Measurements from ENCODE around the gene ANKAR. TPM values are rescaled to one million over a fixed set of nuclear protein-coding genes. Genes with fewer than 3 reads are reported as not detected.
A peak's percentile ranks its signal among the peaks of the same experiment; 100 is the strongest.
"Not testable (repeated sequence)": the region's sequence is repeated elsewhere in the genome, so short reads cannot be mapped to it uniquely, and the experiment has no call there.

The ANKAR gene
- total and polyA plus RNA-seq, 8 donors, result 2.0 to 26.8 (median 5.5) TPM

GRCh38 chr2:189661957-189662321 is 12.5 kb upstream of the ANKAR start:
- Histone ChIP-seq H3K27me3 (no peaks in the 10 kb centered on the region), H3K9me3 (no peaks in the 10 kb centered on the region), H3K36me3 (peaks cover 0 to 22% (median 16%) of the 10 kb centered on the region in 4 donors), H3K4me1 (peaks cover 19 to 62% (median 40%) of the 10 kb centered on the region in 4 donors), H3K4me3 (peak overlapping the region; percentile 62 to 96 (median 84)), H3K27ac (peak overlapping the region in 4 of 5 donors; percentile 77 to 96 (median 90))
- 3 to 6% (median 3%) methylated on average over 9 of the region's 9 CpGs for WGBS, 5 donors
- TF ChIP-seq POLR2A (IDR thresholded peaks at IDR 0.05) (no peak), CTCF (IDR thresholded peaks at IDR 0.05) (no peak), EP300 (IDR thresholded peaks at IDR 0.05) (no peak), POLR2AphosphoS5 (IDR thresholded peaks at IDR 0.05) (no peak)
- intact Hi-C loops (cut with DNase I; ENCODE audit: low total_unique reads), result no loop called here
- peak in 1 of 2 donors; percentile 21 for DNase-seq

- 33 to 67% (median 50%) methylated on average over 5 of the region's 5 CpGs for WGBS, 5 donors
- Histone ChIP-seq H3K9me3 (no peaks in the 10 kb centered on the region), H3K27me3 (no peaks in the 10 kb centered on the region), H3K4me3 (peak overlapping the region; percentile 62 to 96 (median 84)), H3K27ac (peak overlapping the region in 1 of 5 donors; percentile 96), H3K4me1 (peaks cover 16 to 62% (median 40%) of the 10 kb centered on the region in 4 donors), H3K36me3 (peaks cover 0 to 30% (median 24%) of the 10 kb centered on the region in 4 donors)
- DNase-seq, result peak in 1 of 2 donors; percentile 17
- TF ChIP-seq CTCF (IDR thresholded peaks at IDR 0.05) (no peak), EP300 (IDR thresholded peaks at IDR 0.05) (no peak), POLR2AphosphoS5 (IDR thresholded peaks at IDR 0.05) (no peak), POLR2A (IDR thresholded peaks at IDR 0.05) (no peak)
- intact Hi-C loops (cut with DNase I; ENCODE audit: low total_unique reads), result no loop called here
Measured at GRCh38 chr2:189662669-189663226, 11.7 kb upstream of the ANKAR start.

GRCh38 chr2:189663319-189663718 is 11.2 kb upstream of the ANKAR start:
- Histone ChIP-seq H3K36me3 (peaks cover 5 to 36% (median 30%) of the 10 kb centered on the region in 4 donors), H3K4me1 (peaks cover 15 to 58% (median 35%) of the 10 kb centered on the region in 4 donors)
- intact Hi-C loops (cut with DNase I; ENCODE audit: low total_unique reads); H3K27ac ChIP-seq; DNase-seq; H3K27me3 ChIP-seq; H3K4me3 ChIP-seq; H3K9me3 ChIP-seq: not testable (repeated sequence)
- 96 to 97% (median 96%) methylated on average over 12 of the region's 12 CpGs for WGBS, 5 donors

- peaks cover 6 to 28% (median 11%) of the 10 kb centered on the region in 4 donors for H3K4me1 ChIP-seq
- H3K36me3 ChIP-seq, result peaks cover 8 to 70% (median 65%) of the 10 kb centered on the region in 4 donors
- TF ChIP-seq POLR2AphosphoS5 (IDR thresholded peaks at IDR 0.05), result no peak
- no peak for TF ChIP-seq POLR2A (IDR thresholded peaks at IDR 0.05)
- no peak for TF ChIP-seq EP300 (IDR thresholded peaks at IDR 0.05)
- TF ChIP-seq CTCF (IDR thresholded peaks at IDR 0.05), result no peak
- no peaks in the 10 kb centered on the region for H3K9me3 ChIP-seq
- H3K4me3 ChIP-seq, result no peak overlapping the region
- H3K27ac ChIP-seq, result no peak overlapping the region
- DNase-seq, result no peak
- no peaks in the 10 kb centered on the region for H3K27me3 ChIP-seq
- WGBS, 5 donors, result 89 to 95% (median 93%) methylated on average over 5 of the region's 5 CpGs
- intact Hi-C loops (cut with DNase I; ENCODE audit: low total_unique reads), result no loop called here
Measured at GRCh38 chr2:189669913-189670312, 4.6 kb upstream of the ANKAR start.

Measured in stomach (tissue), 9 donors.